Measurements from ENCODE around the gene KMO.
A peak's percentile ranks its signal among the peaks of the same experiment; 100 is the strongest.

KMO gene

GRCh38 chr1:241600496-241600901, 68.3 kb downstream of the KMO start:
- H3K4me1 Mint-ChIP-seq: no peaks in the 10 kb centered on the region
- H3K36me3 Mint-ChIP-seq (ENCODE audit: low read depth): peaks cover 30% of the 10 kb centered on the region
- no peaks in the 10 kb centered on the region for H3K27me3 Mint-ChIP-seq (ENCODE audit: low read depth)
- H3K4me3 Mint-ChIP-seq: no peak overlapping the region
- peak overlapping the region in 2 of 3 experiments; percentile 5 to 12 for H3K27ac Mint-ChIP-seq
- no peak for TF ChIP-seq CTCF (IDR thresholded peaks at IDR 0.05; ENCODE audit: unreplicated experiment in 3 of 3)
- no peaks in the 10 kb centered on the region for H3K9me3 Mint-ChIP-seq

- Mint-ChIP-seq H3K9me3 (no peaks in the 10 kb centered on the region), H3K27ac (no peak overlapping the region), H3K4me3 (no peak overlapping the region), H3K36me3 (ENCODE audit: low read depth) (peaks cover 27% of the 10 kb centered on the region), H3K4me1 (no peaks in the 10 kb centered on the region), H3K27me3 (ENCODE audit: low read depth) (peaks cover 3% of the 10 kb centered on the region)
- no peak for TF ChIP-seq CTCF (IDR thresholded peaks at IDR 0.05; ENCODE audit: unreplicated experiment in 3 of 3)
Observed at GRCh38 chr1:241603731-241604245, 71.6 kb downstream of the KMO start.

DNA sequence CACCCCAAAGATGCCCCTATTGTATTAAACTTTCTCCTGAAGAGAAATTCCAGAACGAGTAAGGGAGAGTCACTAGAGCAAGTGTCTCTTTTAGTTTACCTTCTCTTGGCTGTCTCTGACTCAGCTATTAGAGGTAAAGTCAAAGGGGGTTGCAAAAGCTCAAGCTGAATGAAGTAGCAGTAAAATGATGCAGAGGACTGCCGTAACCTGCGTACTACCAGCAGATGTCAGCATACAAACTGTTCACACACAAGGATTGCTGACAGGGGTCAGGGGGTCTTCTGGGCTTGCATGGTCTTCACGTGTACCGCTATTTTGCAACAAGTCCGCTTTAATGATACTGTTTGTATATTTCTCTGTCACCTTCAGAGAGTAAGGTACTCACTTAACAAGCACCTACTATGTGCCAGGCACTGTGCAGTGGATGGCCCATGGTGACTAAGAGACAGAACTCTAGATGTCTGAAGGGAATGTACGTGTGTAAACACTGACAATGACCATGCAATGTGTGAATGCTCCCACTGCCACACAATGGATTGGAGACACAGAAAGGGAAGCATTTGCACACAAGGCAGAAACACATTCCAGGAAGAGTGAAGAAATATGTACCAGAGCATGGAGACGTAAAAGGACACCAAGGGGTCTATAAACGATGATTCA, 73.1 kb downstream of the KMO start:
- H3K27me3 Mint-ChIP-seq (ENCODE audit: low read depth): peaks cover 3% of the 10 kb centered on the region
- TF ChIP-seq CTCF (IDR thresholded peaks at IDR 0.05; ENCODE audit: unreplicated experiment in 3 of 3): peak; percentile 27 to 50 (median 34)
- H3K36me3 Mint-ChIP-seq (ENCODE audit: low read depth): peaks cover 27% of the 10 kb centered on the region
- H3K4me1 Mint-ChIP-seq: no peaks in the 10 kb centered on the region
- H3K4me3 Mint-ChIP-seq: no peak overlapping the region
- H3K9me3 Mint-ChIP-seq: no peaks in the 10 kb centered on the region
- no peak overlapping the region for H3K27ac Mint-ChIP-seq

GRCh38 chr1:241606544-241606943, 74.4 kb downstream of the KMO start:
- H3K27me3 Mint-ChIP-seq (ENCODE audit: low read depth): peaks cover 3% of the 10 kb centered on the region
- H3K4me3 Mint-ChIP-seq: no peak overlapping the region
- no peaks in the 10 kb centered on the region for H3K9me3 Mint-ChIP-seq
- H3K4me1 Mint-ChIP-seq: no peaks in the 10 kb centered on the region
- no peak overlapping the region for H3K27ac Mint-ChIP-seq
- H3K36me3 Mint-ChIP-seq (ENCODE audit: low read depth): peaks cover 19% of the 10 kb centered on the region
- no peak for TF ChIP-seq CTCF (IDR thresholded peaks at IDR 0.05; ENCODE audit: unreplicated experiment in 3 of 3)

GRCh38 chr1:241607497-241607896, 75.3 kb downstream of the KMO start:
- Mint-ChIP-seq H3K4me1 (no peaks in the 10 kb centered on the region), H3K36me3 (ENCODE audit: low read depth) (peaks cover 10% of the 10 kb centered on the region), H3K9me3 (no peaks in the 10 kb centered on the region), H3K27me3 (ENCODE audit: low read depth) (peaks cover 3% of the 10 kb centered on the region), H3K27ac (no peak overlapping the region), H3K4me3 (no peak overlapping the region)
- no peak for TF ChIP-seq CTCF (IDR thresholded peaks at IDR 0.05; ENCODE audit: unreplicated experiment in 3 of 3)
